Brain microvascular endothelial cell (primary cell): Measurements from ENCODE around the gene IFT172.
"Not testable (repeated sequence)": the region's sequence is repeated elsewhere in the genome, so short reads cannot be mapped to it uniquely, and the experiment has no call there.

ENCODE experiments used
- DNase-seq: peaks from one replicate; pipeline ENCODE4 v3.0.0-alpha.2; 2020
- H3K27ac ChIP-seq: fragments of 250-450 bp; sonication (Bioruptor Pico); 2 replicates; pipeline ENCODE4 v1.5.1; 2020; ENCODE audit warnings: mild to moderate bottlenecking, moderate library complexity
- H3K27me3 ChIP-seq: fragments of 250-450 bp; sonication (Bioruptor Pico); replicated peaks from 2 replicates; pipeline ENCODE4 v1.5.1; 2020; ENCODE audit warnings: mild to moderate bottlenecking
- H3K36me3 ChIP-seq: fragments of 250-450 bp; sonication (Bioruptor Pico); replicated peaks from 2 replicates; pipeline ENCODE4 v1.5.1; 2020; ENCODE audit warnings: mild to moderate bottlenecking
- H3K4me3 ChIP-seq: 2 replicates; pipeline ENCODE4 v1.5.1; 2011; ENCODE audit warnings: low read depth, mild to moderate bottlenecking, control low read depth, low read length, moderate library complexity
- CTCF ChIP-seq: IDR thresholded peaks from 2 replicates; pipeline ENCODE4 v1.5.1; 2011; ENCODE audit warnings: low read depth, mild to moderate bottlenecking, moderate library complexity, low read length, control low read depth, inconsistent platforms; ENCODE audit errors: missing control alignments
- in situ Hi-C: cut with HindIII; loops from 2 replicates; pipeline ENCODE4 v1.10.0; 2017; ENCODE audit warnings: low sequenced_read_pairs, low pct_ligation_motif_present

The IFT172 gene, protein sequence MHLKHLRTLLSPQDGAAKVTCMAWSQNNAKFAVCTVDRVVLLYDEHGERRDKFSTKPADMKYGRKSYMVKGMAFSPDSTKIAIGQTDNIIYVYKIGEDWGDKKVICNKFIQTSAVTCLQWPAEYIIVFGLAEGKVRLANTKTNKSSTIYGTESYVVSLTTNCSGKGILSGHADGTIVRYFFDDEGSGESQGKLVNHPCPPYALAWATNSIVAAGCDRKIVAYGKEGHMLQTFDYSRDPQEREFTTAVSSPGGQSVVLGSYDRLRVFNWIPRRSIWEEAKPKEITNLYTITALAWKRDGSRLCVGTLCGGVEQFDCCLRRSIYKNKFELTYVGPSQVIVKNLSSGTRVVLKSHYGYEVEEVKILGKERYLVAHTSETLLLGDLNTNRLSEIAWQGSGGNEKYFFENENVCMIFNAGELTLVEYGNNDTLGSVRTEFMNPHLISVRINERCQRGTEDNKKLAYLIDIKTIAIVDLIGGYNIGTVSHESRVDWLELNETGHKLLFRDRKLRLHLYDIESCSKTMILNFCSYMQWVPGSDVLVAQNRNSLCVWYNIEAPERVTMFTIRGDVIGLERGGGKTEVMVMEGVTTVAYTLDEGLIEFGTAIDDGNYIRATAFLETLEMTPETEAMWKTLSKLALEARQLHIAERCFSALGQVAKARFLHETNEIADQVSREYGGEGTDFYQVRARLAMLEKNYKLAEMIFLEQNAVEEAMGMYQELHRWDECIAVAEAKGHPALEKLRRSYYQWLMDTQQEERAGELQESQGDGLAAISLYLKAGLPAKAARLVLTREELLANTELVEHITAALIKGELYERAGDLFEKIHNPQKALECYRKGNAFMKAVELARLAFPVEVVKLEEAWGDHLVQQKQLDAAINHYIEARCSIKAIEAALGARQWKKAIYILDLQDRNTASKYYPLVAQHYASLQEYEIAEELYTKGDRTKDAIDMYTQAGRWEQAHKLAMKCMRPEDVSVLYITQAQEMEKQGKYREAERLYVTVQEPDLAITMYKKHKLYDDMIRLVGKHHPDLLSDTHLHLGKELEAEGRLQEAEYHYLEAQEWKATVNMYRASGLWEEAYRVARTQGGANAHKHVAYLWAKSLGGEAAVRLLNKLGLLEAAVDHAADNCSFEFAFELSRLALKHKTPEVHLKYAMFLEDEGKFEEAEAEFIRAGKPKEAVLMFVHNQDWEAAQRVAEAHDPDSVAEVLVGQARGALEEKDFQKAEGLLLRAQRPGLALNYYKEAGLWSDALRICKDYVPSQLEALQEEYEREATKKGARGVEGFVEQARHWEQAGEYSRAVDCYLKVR (N-terminal part only)

DNA sequence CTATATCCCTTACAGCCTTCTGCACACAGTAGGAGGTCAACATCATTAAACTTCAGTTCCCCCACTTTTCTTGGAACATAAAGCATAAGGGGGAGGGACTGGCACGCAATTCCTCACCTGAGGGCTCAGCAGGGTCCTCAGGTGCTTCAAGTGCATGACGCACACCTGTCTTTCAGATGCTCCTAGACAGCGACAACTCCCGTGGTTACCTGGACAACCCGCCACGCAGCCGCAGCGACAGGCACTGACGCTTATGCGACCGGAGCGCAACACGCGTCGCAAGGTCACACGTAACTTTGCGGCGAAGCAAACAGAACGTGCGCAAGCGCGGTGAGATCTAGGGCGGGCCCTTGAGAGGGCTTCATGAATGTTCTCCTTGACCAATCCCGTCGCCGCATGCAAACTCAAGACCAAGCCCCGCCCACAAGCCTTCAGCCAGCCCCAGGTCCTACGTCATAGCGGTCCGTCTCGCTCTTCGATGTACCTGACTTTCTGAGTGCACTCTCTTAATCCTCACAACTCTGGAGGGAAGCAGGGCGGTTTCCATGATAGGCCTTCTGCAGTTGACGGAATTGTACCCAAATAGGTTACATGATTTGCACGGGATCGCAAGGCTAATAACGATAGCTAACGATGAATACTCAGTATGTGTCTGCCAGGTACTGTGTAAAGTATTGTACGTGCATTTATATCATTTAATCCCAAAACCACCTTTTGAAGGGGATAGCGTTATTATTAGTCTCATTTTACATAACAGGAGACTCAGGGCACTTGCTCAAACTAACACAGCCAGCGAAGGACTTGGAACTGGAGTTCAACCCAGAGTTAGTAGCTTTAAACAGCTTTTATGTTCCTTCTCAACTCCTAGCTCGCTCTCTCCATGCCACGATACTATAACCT, at the start of gene IFT172:
Gene IFT172, minus strand, starts transcription at position 246 of the 900 bp plus-strand sequence. Its CDS starts 90 bp downstream, at position 156.
- in situ Hi-C loops = no loop called here
- H3K36me3 ChIP-seq = no peaks in the 10 kb centered on the region
- peak; percentile 98 for DNase-seq
- peak within 1 kb of the TSS; percentile 78 for H3K4me3 ChIP-seq
- H3K27ac ChIP-seq = peak within 1 kb of the TSS; percentile 43
- no peak for TF ChIP-seq CTCF
- no peaks in the 10 kb centered on the region for H3K27me3 ChIP-seq

DNA sequence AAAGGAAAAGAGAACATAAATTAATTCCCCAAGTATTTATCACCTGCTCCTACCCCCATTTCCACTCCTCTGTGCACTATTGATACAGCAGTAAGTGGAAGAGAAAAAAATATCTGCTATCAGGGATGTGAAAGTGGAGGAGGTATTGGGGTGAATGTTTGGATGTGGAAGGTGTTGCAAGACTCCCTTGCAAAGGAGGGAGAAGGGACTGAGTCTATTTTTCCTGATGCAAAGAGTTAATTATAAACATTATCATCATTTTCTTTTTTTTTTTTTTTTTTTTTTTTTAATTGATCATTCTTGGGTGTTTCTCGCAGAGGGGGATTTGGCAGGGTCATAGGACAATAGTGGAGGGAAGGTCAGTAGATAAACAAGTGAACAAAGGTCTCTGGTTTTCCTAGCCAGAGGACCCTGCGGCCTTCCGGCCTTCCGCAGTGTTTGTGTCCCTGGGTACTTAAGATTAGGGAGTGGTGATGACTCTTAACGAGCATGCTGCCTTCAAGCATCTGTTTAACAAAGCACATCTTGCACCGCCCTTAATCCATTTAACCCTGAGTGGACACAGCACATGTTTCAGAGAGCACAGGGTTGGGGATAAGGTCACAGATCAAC, 49.4 kb upstream of the IFT172 start:
- in situ Hi-C loops, H3K4me3 ChIP-seq, DNase-seq, H3K27ac ChIP-seq, H3K36me3 ChIP-seq, H3K27me3 ChIP-seq: not testable (repeated sequence)

DNA sequence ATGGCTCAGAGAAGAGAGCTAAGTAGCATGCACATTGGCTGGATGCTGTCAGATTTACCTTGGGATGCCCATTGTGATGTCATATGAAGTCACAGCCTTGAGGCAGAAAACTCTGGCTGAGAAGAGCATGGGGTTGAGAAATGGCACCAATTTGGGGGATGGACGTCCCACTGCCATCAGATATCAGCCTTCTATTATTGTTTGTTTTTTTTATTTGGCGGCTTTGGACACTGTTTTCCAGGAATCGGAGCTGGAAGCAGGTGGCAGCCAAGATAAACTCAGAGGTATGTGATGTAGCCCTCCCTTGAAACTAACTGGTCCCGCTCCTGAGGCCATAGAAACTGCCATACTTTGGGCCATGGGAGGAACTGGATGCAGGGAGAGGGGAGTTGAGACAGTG, 47.7 kb upstream of the IFT172 start:
- Histone ChIP-seq H3K36me3 (no peaks in the 10 kb centered on the region), H3K27ac (no peak overlapping the region), H3K4me3 (no peak overlapping the region), H3K27me3 (no peaks in the 10 kb centered on the region)
- no peak for DNase-seq
- in situ Hi-C loops = no loop called here
- TF ChIP-seq CTCF = no peak

DNA sequence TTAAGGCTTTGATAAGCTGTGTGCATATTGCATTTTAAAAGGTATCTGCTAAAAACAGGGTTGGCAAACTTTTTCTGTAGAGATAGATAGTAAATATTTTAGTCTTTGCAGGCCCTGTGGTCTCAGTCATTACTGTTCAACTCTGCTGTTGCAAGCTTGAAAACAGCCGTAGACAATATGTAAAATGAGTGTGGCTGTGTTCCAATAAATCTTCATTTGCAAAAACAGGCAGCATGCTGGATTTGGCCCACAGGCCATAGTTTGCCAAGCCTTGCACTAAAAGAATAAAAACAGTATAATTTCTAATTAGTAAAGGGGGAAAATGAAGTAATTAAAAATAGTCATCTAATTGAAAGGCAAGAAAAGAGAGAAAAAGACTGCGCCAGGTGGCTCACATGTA, 42.4 kb upstream of the IFT172 start:
- no peaks in the 10 kb centered on the region for H3K36me3 ChIP-seq
- DNase-seq = no peak
- no peak overlapping the region for H3K27ac ChIP-seq
- in situ Hi-C loops = no loop called here
- TF ChIP-seq CTCF = no peak
- no peak overlapping the region for H3K4me3 ChIP-seq
- H3K27me3 ChIP-seq = no peaks in the 10 kb centered on the region

DNA sequence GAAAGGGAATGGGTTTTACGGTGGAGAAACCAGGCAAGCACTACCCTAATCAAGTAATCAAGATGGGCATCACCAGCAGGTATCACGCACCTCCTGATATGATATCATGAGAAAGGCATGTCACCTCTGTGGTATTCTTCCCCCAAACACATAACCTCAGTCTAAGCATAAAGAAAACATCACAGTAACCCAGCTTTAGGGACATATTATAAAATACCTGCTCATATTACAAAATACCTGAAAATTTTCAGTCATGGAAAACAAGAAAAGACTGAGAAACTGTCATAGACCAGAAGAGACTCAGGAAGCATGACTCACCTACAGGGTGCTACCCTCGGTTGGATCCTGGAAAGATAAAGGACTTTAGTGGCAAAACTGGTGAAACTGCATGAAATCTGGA, 37.6 kb upstream of the IFT172 start:
- Histone ChIP-seq H3K36me3 (no peaks in the 10 kb centered on the region), H3K4me3 (no peak overlapping the region), H3K27me3 (no peaks in the 10 kb centered on the region), H3K27ac (no peak overlapping the region)
- in situ Hi-C loops = no loop called here
- TF ChIP-seq CTCF = no peak
- peak; percentile 17 for DNase-seq
